GM18505 (cell line): ENCODE measurements around the gene CALHM3.

Experiments used
- ATAC-seq: cut with Tn5 transposase; IDR thresholded peaks from one replicate; pipeline ENCODE4 v1.9.1; 2021; ENCODE audit not compliant: unreplicated experiment
- POLR2A ChIP-seq: IDR thresholded peaks from 4 replicates; pipeline ENCODE4 v1.6.1; 2011; ENCODE audit warnings: borderline replicate concordance; ENCODE audit not compliant: insufficient read depth, insufficient read length; ENCODE audit errors: extremely low read depth

Gene CALHM3

DNA sequence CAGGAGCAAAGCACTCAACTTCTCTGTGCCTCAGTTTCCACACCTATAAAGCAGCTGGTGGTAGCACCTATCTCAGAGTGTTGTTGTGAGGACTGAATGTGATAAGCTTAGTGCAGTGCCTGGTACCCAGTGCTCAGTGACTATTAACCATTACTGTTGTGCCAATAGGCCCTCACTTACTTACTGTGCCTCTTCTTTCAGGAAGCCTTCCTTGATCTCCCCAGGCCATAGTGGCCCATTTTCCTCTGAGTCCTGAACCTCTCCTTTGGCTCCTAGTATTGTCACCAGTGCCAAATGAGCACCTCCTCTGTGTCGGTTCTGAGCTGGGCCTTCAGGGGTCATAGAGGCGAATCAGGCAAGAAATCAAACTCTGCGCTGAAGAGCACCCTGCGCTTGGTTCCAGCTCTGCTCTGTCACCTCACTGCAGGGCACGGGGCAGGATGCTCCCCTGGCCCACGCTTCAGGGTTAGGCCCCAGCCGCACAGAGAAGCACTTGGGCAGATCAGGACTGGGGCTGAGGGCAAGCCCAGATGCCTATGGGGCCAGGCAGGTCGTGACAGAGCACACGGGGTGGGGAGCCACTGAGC, 22.9 kb downstream of the CALHM3 start:
- no peak for ATAC-seq
- TF ChIP-seq POLR2A, result no peak

DNA sequence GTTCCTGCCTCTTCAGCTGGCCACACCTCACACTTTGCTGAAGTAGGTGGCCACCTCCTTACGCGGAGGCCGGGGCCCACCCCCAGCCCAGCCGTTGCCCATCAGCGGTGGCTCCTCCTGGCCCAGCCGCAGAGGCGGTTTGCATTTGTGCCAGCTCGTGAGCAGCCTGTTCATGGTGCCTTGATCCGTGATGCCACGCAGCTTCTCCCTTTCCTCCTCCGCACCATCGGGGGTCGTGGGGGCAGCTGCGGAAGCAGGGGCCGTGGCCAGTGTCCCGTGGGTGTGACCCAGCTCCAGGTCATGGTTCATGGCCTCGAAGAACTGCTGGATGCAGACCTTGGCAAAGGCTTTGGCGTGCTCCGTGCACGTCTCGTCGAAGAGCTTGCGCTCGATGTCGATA, 23.8 kb downstream of the CALHM3 start:
- no peak for ATAC-seq
- no peak for TF ChIP-seq POLR2A

- TF ChIP-seq POLR2A, result no peak
- no peak for ATAC-seq
These were observed 25.0 kb downstream of the CALHM3 start for GRCh38 chr10:103454026-103454425.

DNA sequence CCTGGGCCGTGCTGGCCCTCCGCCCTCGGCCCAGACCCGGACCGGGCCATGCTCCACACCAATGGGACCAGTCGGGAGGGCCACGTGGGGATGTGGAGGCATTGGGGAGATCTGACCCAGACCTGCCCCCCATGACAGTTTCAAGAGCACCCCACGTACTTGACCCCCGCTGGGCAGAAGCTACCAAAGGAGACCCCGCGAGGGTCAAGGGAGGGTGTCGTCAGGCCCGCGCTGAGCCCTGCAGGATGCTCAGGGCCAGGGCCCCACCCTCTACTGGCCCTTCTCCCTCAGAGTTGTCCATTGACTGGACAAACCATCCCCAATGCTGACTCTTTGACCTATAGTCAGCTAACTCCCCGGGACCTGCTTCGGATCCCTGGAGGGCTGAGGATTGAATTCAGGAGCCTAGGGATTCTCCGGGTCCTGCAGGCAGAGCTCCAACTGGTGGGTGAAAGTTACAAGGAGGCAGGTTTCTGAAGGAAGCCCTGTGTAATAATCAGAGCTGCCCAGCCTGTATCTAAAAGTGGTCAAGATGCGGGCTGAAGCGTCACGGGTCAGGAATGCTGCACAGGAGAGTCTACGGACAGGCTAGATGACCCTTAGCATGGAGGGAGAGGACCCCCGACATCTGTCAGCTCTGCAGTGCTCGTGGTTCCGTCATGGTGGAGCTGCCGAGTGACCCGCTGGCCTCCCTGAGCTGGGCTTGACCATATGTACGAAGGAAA, 26.4 kb downstream of the CALHM3 start:
- TF ChIP-seq POLR2A, result no peak
- no peak for ATAC-seq

GRCh38 chr10:103451831-103452505, 27.1 kb downstream of the CALHM3 start, which contains the start of gene CALHM2:
CALHM2 (minus strand) TSS chr10:103452370; CDS start chr10:103449941, 2,429 bp downstream.
- ATAC-seq, result peak; percentile 58
- peak; percentile 64 for TF ChIP-seq POLR2A

DNA sequence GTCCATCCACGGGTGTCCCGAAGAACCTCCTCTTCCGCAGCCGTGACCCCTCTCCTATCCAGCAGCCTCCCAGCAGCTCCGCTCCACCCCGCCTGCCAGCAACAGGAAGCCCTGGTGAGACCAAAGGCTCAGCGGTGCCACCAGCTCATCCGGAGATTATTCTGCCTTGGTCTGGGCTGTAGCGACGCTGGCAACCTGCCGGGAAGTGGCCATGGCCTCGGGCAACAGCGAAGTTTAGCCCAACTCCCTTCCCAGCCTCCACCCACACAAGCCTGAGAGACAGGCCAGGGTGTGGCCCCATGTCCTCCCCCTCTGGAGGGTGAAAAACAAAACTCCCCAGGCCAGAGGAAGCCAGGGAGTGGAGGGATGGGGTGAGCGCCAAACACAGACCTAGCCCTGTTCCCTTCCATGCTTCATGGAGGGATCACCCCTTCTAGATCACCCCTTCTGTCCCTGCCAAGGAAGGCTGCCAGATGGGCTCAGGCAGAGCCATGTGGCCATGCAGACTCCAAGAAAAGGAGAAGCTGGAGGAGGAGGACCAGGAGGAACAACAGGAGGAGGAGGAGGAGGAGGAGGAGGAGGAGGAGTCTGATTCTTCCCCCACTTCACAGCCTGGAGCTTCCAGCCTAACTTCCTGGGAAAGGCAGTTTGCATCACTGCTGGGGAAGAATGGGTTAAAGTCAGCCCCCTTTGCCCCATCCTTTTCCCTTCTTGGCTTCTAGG, 27.8 kb downstream of the CALHM3 start:
- peak; percentile 10 for TF ChIP-seq POLR2A

DNA sequence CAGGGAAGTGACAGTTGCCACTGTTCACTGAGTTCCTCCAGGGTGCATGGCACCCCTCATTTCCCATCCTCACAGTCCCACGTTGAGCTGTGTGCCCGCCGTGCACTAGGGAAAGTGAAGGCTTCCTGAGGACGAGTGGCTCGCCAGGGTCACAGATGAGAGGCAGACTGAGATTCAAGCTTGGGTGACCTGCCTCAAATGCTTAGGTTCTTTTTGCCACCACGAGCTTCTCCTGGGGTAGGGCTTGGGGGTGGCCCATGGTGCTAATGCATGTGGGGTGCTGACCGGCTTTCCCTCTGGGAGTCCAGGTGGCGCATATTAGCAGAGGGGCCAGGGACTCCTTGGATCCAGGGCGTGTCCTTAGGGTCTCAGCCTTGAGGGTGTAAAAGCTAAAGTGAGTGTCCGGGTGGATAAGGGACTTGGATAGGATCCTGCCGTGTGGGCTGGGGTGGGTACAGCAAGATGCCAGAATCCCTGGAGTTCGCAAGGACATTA, 28.8 kb downstream of the CALHM3 start:
- no peak for ATAC-seq

More for the DNA sequence above, 27.8 kb downstream of the CALHM3 start:
- no peak for ATAC-seq

DNA sequence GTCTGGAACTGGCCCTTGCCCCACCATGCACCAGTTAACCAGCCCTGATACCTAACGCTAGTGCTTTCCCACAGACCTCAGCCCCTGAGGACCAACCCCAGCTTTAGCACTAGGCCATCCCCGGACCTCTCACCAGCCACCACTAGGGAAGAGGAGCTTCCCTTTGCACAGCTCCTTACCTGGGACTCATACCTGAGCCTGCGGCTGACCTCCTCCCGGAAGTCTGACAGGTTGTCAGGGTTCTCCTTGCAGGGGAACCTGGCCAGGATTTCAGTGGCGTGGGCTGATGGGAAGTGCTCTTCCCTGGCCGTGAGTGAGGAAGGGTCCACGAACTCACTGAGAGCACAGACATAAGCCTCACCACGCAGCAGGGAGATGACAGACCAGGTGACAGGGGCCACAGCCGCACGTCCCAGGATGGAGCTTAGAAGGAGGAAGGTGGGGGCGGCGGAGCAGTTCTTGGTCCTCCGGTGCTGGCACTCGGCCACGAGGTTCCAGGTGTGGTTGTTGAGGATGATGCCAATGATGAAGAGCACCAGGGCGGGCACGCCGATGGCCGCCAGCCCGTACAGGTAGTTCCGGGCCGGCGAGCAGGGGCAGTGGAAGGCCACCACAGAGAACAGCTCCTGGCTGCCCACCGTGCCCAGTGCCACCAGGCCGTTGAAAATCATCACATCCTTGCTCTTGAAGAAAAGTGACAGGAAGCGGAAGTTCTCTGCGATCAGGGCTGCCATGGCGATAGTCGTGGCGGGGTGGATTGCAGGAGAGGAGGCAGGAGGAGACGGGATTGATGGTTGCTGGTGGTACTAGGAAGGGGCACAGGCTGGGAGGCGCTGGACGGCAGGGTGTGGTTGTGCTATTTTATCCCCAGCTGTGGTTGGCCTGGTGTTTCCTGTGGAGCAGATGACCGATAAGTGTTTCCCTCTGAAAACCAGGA, 29.6 kb downstream of the CALHM3 start:
- no peak for TF ChIP-seq POLR2A
- ATAC-seq, result no peak

More for the DNA sequence above, 28.8 kb downstream of the CALHM3 start:
- TF ChIP-seq POLR2A, result no peak

GRCh38 chr10:103448746-103449145, 30.3 kb downstream of the CALHM3 start:
- no peak for ATAC-seq

GRCh38 chr10:103447187-103447586, 31.9 kb downstream of the CALHM3 start:
- no peak for TF ChIP-seq POLR2A
- ATAC-seq, result no peak

More at GRCh38 chr10:103448746-103449145, 30.3 kb downstream of the CALHM3 start:
- TF ChIP-seq POLR2A, result no peak

GRCh38 chr10:103445767-103446567, 33.1 kb downstream of the CALHM3 start:
- no peak for ATAC-seq
- TF ChIP-seq POLR2A, result no peak
